Suprapubic skin (tissue), 4 donors: ENCODE measurements around the gene NFATC3. TPM values are rescaled to one million over a fixed set of nuclear protein-coding genes. Genes with fewer than 3 reads are reported as not detected.

Source experiments
- DNase-seq, 2 donors: peaks; one replicate each; pipeline ENCODE4 v3.0.0-alpha.2; 2019; ENCODE audit warnings: low spot score in 2 of 2
- H3K27ac ChIP-seq: fragments of 200-600 bp; sonication (generic); one replicate; pipeline ENCODE4 v1.5.1; 2019
- H3K27me3 ChIP-seq: fragments of 200-600 bp; sonication (generic); one replicate; pipeline ENCODE4 v1.5.1; 2019
- H3K36me3 ChIP-seq: fragments of 200-600 bp; sonication (generic); one replicate; pipeline ENCODE4 v1.5.1; 2019
- H3K4me1 ChIP-seq: fragments of 200-600 bp; sonication (generic); one replicate; pipeline ENCODE4 v1.5.1; 2019
- H3K4me3 ChIP-seq: fragments of 200-600 bp; sonication (generic); one replicate; pipeline ENCODE4 v1.5.1; 2019; ENCODE audit warnings: mild to moderate bottlenecking
- H3K9me3 ChIP-seq: fragments of 200-600 bp; sonication (generic); one replicate; pipeline ENCODE4 v1.5.1; 2019
- EP300 ChIP-seq: sonication (generic); formaldehyde crosslinking; IDR thresholded peaks from one replicate; pipeline ENCODE4 v1.6.1; 2017; ENCODE audit warnings: antibody characterized with exemption
- POLR2A ChIP-seq, 2 donors: fragments of 450-650 bp; IDR thresholded peaks; one replicate each; pipeline ENCODE4 v1.6.1; 2017; ENCODE audit warnings: antibody characterized with exemption in 2 of 2, mild to moderate bottlenecking in 2 of 2, moderate library complexity in 2 of 2
- POLR2AphosphoS5 ChIP-seq, 3 donors: sonication (generic); formaldehyde crosslinking; IDR thresholded peaks; one replicate each; pipeline ENCODE4 v1.6.1; 2017; ENCODE audit warnings: antibody characterized with exemption in 3 of 3
- WGBS: methylation state at CpG from one replicate; pipeline ENCODE4 v1.1.5; 2018; 5-methylcytosine and 5-hydroxymethylcytosine counted together
- total RNA-seq, 4 donors: library from RNA; depleted of rRNA; stranded (reverse); fragments of >200 nt; gene quantifications; one replicate each; pipeline ENCODE4 v1.1.0, GENCODE V29; 2016
- TF ChIP-seq, protein P1 (sequence below), 2 donors: fragments of 200-600 bp in 1 of 2; fragments of 450-650 bp in 1 of 2; sonication (generic) in 1 of 2; IDR thresholded peaks; one replicate each; pipeline ENCODE4 v1.5.1; 2016 to 2019; ENCODE audit warnings: antibody characterized with exemption in 2 of 2, mild to moderate bottlenecking in 1 of 2, moderate library complexity in 1 of 2

NFATC3 gene
- total RNA-seq, 4 donors from 2014 or later, result 32.7 to 58.1 (median 36.9) TPM

GRCh38 chr16:68264128-68265077 is 179.2 kb downstream of the NFATC3 start, which contains the start of gene SLC7A6:
TSS of gene SLC7A6 (plus strand) at chr16:68264526. CDS start at chr16:68274727, 10,201 bp downstream.
- Histone ChIP-seq H3K27ac (peak within 1 kb of the TSS; percentile 94), H3K4me1 (peaks cover 36% of the 10 kb centered on the region), H3K4me3 (peak within 1 kb of the TSS; percentile 83), H3K9me3 (no peaks in the 10 kb centered on the region), H3K27me3 (no peaks in the 10 kb centered on the region), H3K36me3 (peaks cover 13% of the 10 kb centered on the region)
- DNase-seq, result peak; percentile 88
- WGBS, result 0% methylated on average over 23 of the region's 123 CpGs
- TF ChIP-seq POLR2A (IDR thresholded peaks at IDR 0.05) (peak in 1 of 2 donors; percentile 76), EP300 (no peak), POLR2AphosphoS5 (IDR thresholded peaks at IDR 0.05) (peak in 2 of 3 donors; percentile 14 to 30)
- TF ChIP-seq, protein P1, sequence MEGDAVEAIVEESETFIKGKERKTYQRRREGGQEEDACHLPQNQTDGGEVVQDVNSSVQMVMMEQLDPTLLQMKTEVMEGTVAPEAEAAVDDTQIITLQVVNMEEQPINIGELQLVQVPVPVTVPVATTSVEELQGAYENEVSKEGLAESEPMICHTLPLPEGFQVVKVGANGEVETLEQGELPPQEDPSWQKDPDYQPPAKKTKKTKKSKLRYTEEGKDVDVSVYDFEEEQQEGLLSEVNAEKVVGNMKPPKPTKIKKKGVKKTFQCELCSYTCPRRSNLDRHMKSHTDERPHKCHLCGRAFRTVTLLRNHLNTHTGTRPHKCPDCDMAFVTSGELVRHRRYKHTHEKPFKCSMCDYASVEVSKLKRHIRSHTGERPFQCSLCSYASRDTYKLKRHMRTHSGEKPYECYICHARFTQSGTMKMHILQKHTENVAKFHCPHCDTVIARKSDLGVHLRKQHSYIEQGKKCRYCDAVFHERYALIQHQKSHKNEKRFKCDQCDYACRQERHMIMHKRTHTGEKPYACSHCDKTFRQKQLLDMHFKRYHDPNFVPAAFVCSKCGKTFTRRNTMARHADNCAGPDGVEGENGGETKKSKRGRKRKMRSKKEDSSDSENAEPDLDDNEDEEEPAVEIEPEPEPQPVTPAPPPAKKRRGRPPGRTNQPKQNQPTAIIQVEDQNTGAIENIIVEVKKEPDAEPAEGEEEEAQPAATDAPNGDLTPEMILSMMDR (IDR thresholded peaks at IDR 0.05), result peak; percentile 20 to 76

DNA sequence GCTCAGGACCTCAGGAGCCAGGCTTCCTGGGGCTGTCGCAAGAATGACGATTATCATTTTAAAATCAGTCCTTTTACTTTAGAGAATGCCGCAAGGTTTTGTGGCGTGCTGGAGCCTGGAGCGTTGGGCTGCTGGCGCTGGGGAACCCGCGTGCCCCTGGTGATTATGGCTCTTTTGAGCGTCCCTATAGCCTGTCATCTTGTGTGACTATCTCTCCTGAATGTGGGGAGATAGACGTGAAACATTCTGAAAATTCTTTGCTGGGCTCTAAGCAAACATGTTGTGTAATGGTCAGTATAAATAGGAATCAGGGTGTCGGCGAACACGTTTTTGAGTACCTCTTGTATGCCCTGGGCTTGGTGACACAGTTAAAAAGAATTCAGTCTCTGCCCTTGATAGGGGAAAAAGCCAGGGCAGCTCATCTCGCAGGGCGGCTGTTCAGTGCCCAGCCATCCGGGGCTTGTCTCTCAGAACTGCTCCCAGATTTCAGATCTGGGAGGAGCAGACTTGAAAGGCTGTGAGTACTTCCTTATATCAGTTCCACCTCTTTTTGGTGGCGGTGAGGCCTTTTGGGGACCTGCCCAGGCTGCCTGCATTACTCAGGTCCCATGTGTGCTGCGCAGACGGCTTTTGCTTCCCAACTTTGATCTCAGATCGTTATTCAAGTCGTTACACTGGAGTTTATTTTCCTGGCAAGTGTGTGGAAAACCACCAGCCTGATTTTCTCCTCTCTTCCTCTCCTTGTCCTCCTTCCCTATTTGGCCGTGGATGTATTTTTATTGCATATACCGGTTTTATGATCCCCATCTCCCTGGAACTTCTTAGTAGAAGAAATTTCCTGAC is 180.1 kb downstream of the NFATC3 start:
- 2% methylated on average over 22 of the region's 23 CpGs for WGBS
- Histone ChIP-seq H3K9me3 (no peaks in the 10 kb centered on the region), H3K27me3 (no peaks in the 10 kb centered on the region), H3K4me1 (peaks cover 36% of the 10 kb centered on the region), H3K36me3 (peaks cover 4% of the 10 kb centered on the region), H3K4me3 (peak overlapping the region; percentile 83), H3K27ac (peak overlapping the region; percentile 94)
- peak in 1 of 2 donors; percentile 83 for DNase-seq
- TF ChIP-seq, protein P1 (IDR thresholded peaks at IDR 0.05), result no peak
- no peak for TF ChIP-seq EP300
- TF ChIP-seq POLR2AphosphoS5 (IDR thresholded peaks at IDR 0.05), result no peak
- TF ChIP-seq POLR2A (IDR thresholded peaks at IDR 0.05), result no peak

- no peaks in the 10 kb centered on the region for H3K9me3 ChIP-seq
- WGBS, result 66% methylated on average over 6 of the region's 6 CpGs
- H3K4me3 ChIP-seq, result no peak overlapping the region
- no peak overlapping the region for H3K27ac ChIP-seq
- no peak for DNase-seq
- no peaks in the 10 kb centered on the region for H3K27me3 ChIP-seq
- H3K4me1 ChIP-seq, result peaks cover 44% of the 10 kb centered on the region
- no peak for TF ChIP-seq POLR2A (IDR thresholded peaks at IDR 0.05)
- TF ChIP-seq POLR2AphosphoS5 (IDR thresholded peaks at IDR 0.05), result no peak
- no peak for TF ChIP-seq EP300
- TF ChIP-seq, protein P1 (IDR thresholded peaks at IDR 0.05), result no peak
- H3K36me3 ChIP-seq, result no peaks in the 10 kb centered on the region
Measured at GRCh38 chr16:68267612-68268405, 182.6 kb downstream of the NFATC3 start.

DNA sequence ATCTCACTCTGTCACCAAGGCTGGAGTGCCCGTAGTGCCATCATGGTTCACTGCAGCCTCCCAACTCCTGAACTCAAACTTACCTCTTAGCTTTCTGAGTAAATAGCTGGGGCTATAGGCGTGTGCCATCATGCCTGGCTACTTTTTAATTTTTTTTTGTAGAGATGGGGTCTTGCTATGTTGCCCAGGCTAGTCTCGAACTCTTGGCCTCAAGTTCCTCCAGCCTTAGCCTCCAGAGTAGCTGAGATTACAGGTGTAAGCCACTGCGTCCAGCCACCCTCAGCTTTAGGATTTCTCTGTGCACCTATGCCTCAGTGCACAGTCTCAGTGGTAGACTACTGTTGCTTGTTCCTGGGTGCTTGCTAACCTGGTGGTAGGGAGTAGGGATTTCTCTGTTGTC is 184.6 kb downstream of the NFATC3 start:
- peaks cover 57% of the 10 kb centered on the region for H3K4me1 ChIP-seq
- 94% methylated on average over 4 of the region's 4 CpGs for WGBS
- TF ChIP-seq EP300, result no peak
- TF ChIP-seq, protein P1 (IDR thresholded peaks at IDR 0.05), result no peak
- TF ChIP-seq POLR2AphosphoS5 (IDR thresholded peaks at IDR 0.05), result no peak
- no peak for TF ChIP-seq POLR2A (IDR thresholded peaks at IDR 0.05)
- peaks cover 7% of the 10 kb centered on the region for H3K36me3 ChIP-seq
- DNase-seq, result no peak
- H3K27me3 ChIP-seq, result no peaks in the 10 kb centered on the region
- no peak overlapping the region for H3K27ac ChIP-seq
- no peak overlapping the region for H3K4me3 ChIP-seq
- H3K9me3 ChIP-seq, result no peaks in the 10 kb centered on the region
